Fibroblast of the conjunctiva (primary cell): ENCODE data around the gene NPPB.

Source experiments
- DNase-seq: peaks from one replicate; pipeline ENCODE4 v3.0.0-alpha.2; 2010; ENCODE audit warnings: low read depth

NPPB gene

GRCh38 chr1:11833497-11833896 is 25.2 kb downstream of the NPPB start:
- DNase-seq: no peak

- DNase-seq: no peak
Measured at GRCh38 chr1:11831945-11832725, 26.6 kb downstream of the NPPB start.

- DNase-seq: no peak
Measured at GRCh38 chr1:11828511-11828910, 30.2 kb downstream of the NPPB start.

GRCh38 chr1:11826946-11827345 is 31.8 kb downstream of the NPPB start:
- no peak for DNase-seq

GRCh38 chr1:11825131-11825530 is 33.6 kb downstream of the NPPB start:
- DNase-seq: no peak

GRCh38 chr1:11823366-11824137 is 35.2 kb downstream of the NPPB start:
- no peak for DNase-seq

GRCh38 chr1:11822091-11822490 is 36.7 kb downstream of the NPPB start:
- DNase-seq: no peak

- no peak for DNase-seq
Measured at GRCh38 chr1:11817192-11817591, 41.6 kb downstream of the NPPB start.

GRCh38 chr1:11813021-11813420 is 45.7 kb downstream of the NPPB start:
- DNase-seq: no peak
